Heart left ventricle (tissue), 16 donors: Measurements from ENCODE around the gene SLFN5. TPM values are rescaled to one million over a fixed set of nuclear protein-coding genes. Genes with fewer than 3 reads are reported as not detected.

Experiments used
- ATAC-seq, 4 donors: fragments of 200-7000 bp; cut with Tn5 transposase; one replicate each; pipeline ENCODE4 v1.9.1; 2020 to 2022; ENCODE audit warnings: moderate library complexity in 4 of 4, mild to moderate bottlenecking in 3 of 4, moderate number of reproducible peaks in 1 of 4
- DNase-seq, 5 donors: peaks; one replicate each; pipeline ENCODE4 v3.0.0-alpha.2; 2020
- H3K27ac ChIP-seq, 12 donors: fragments of 200-600 bp; sonication (generic) in 4 of 12; one replicate each; pipeline versions ENCODE4 v1.5.0 to v1.8.0; 2016 to 2022; ENCODE audit warnings: mild to moderate bottlenecking in 2 of 12
- H3K27me3 ChIP-seq, 9 donors: fragments of 200-600 bp; sonication (generic) in 2 of 9; one replicate each; pipeline versions ENCODE4 v1.5.1 to v1.8.0; 2016 to 2022; ENCODE audit warnings: mild to moderate bottlenecking in 3 of 9
- H3K36me3 ChIP-seq, 9 donors: fragments of 200-600 bp; sonication (generic) in 2 of 9; one replicate each; pipeline versions ENCODE4 v1.5.0 to v1.8.0; 2018 to 2022; ENCODE audit warnings: mild to moderate bottlenecking in 2 of 9
- H3K4me1 ChIP-seq, 12 donors: fragments of 200-600 bp; sonication (generic) in 4 of 12; one replicate each; pipeline versions ENCODE4 v1.5.0 to v1.8.0; 2016 to 2022; ENCODE audit warnings: mild to moderate bottlenecking in 3 of 12
- H3K4me3 ChIP-seq, 12 donors: fragments of 200-600 bp; sonication (generic) in 4 of 12; one replicate each; pipeline versions ENCODE4 v1.5.0 to v1.8.0; 2017 to 2022; ENCODE audit warnings: mild to moderate bottlenecking in 9 of 12, moderate library complexity in 4 of 12
- H3K9me3 ChIP-seq, 12 donors: fragments of 200-600 bp; sonication (generic) in 4 of 12; one replicate each; pipeline versions ENCODE4 v1.5.0 to v1.8.0; 2016 to 2022; ENCODE audit warnings: mild to moderate bottlenecking in 1 of 12
- CTCF ChIP-seq, 12 donors: fragments of 200-600 bp; sonication (generic) in 4 of 12; IDR thresholded peaks; one replicate each; pipeline versions ENCODE4 v1.5.0 to v1.8.0; 2018 to 2022; ENCODE audit warnings: antibody characterized with exemption in 12 of 12, mild to moderate bottlenecking in 5 of 12
- POLR2A ChIP-seq, 2 donors: fragments of 450-650 bp; IDR thresholded peaks; one replicate each; pipeline ENCODE4 v1.6.1; 2017; ENCODE audit warnings: antibody characterized with exemption in 2 of 2, mild to moderate bottlenecking in 2 of 2, moderate library complexity in 2 of 2
- WGBS, 4 donors: extraction: QIAGEN DNeasy Blood & Tissue Kit in 2 of 4; methylation state at CpG; one replicate each; pipeline versions ENCODE4 v1.1.5 to v1.1.7; 2013 to 2018; 5-methylcytosine and 5-hydroxymethylcytosine counted together
- intact Hi-C, 10 donors: fragments of 100-400 bp; cut with DNase I; formaldehyde crosslinking; loops; one replicate each; pipeline versions ENCODE4 v1.11.1 to v1.14.2; 2022
- polyA plus RNA-seq, 2 donors: library from polyadenylated mRNA; stranded (reverse); fragments of 200-250 nt; gene quantifications; one replicate each; pipeline ENCODE4 v1.2.3, GENCODE V29; 2013
- total RNA-seq, 9 donors: library from RNA; depleted of rRNA in 2 of 9; stranded (reverse); fragments of >200 nt in 2 of 9; fragmentation: NEBNext Ultra II Directional in 3 of 9; extraction: Animal tissue kit (Norgen Biotek cat#: 25700) in 3 of 9; gene quantifications; one replicate each; pipeline versions ENCODE4 v1.1.0 to v1.2.4, GENCODE V29; 2016 to 2023
- donor health status: ischemic (EF 13 %, LVEDD 7.1; RV severe dilation, severe dysfunction).
- donor health status: healthy with polysubstance abuse.
- donor health status: DM: no; HTN: yes; CAD: no.
- donor health status: DM: no; HTN: no; CAD: no.
- donor health status: ischemic (EF 25% LVEDD 6.9; RV normal size, moderate dysfunction).
- donor health status: ischemic (EF 25% LVEDD 5.7; RV mildly dilated, moderate dysfunction).
- donor health status: healthy.
- donor health status: DM: yes; HTN: yes; CAD: no.
- donor health status: ischemic (EF 35%, LVEDD 5.7; RV mildly dilated, moderate dysfunction).
- donor health status: nonischemic (EF 11% LVEDD 7.7; RV severe dilation, severe dysfunction).
- donor health status: DM: yes; HTN: yes; CAD: no.
- donor health status: PGD.
- donor health status: ischemic (EF 29% LVEDD 5.4; RV normal size, mild dysfunction).
- donor health status: nonischemic (EF 23%, LVEDD 6.1; RV moderate dilation, normal function).

Gene SLFN5
- total and polyA plus RNA-seq, 11 donors, result 3.0 to 41.4 (median 13.7) TPM

- WGBS, 4 donors, result 27 to 46% (median 40%) methylated on average over 13 of the region's 13 CpGs
- Histone ChIP-seq H3K27me3 (no peaks in the 10 kb centered on the region), H3K4me3 (peak overlapping the region in 11 of 12 donors; percentile 57 to 95 (median 76)), H3K9me3 (no peaks in the 10 kb centered on the region), H3K36me3 (peaks cover 0 to 28% (median 4%) of the 10 kb centered on the region in 9 donors), H3K27ac (peak overlapping the region; percentile 35 to 97 (median 94)), H3K4me1 (peaks cover 0 to 58% (median 19%) of the 10 kb centered on the region in 12 donors)
- intact Hi-C loops, result loop anchor here in 7 of 10 donors (2.0 to 10.0 kb wide), 10 partner anchors 70 to 293 kb away; partner anchors contain the start of genes SLFN12L (in 3 of the 7), CCT6B (in 2 of the 7), NLE1 (in 2 of the 7) and SLFN12 (in 2 of the 7)
- ATAC-seq, result peak in 3 of 4 donors; percentile 54 to 67 (median 61)
- peak; percentile 59 to 85 (median 78) for DNase-seq
- TF ChIP-seq CTCF (IDR thresholded peaks at IDR 0.05) (no peak), POLR2A (IDR thresholded peaks at IDR 0.05) (no peak)
These were observed 1.7 kb downstream of the SLFN5 start for GRCh38 chr17:35244341-35245195.

GRCh38 chr17:35245196-35245486 is 2.3 kb downstream of the SLFN5 start:
- Histone ChIP-seq H3K36me3 (peaks cover 0 to 32% (median 4%) of the 10 kb centered on the region in 9 donors), H3K4me1 (peaks cover 0 to 63% (median 19%) of the 10 kb centered on the region in 12 donors), H3K4me3 (peak overlapping the region in 9 of 12 donors; percentile 64 to 95 (median 76)), H3K27ac (peak overlapping the region in 11 of 12 donors; percentile 88 to 97 (median 95)), H3K9me3 (no peaks in the 10 kb centered on the region), H3K27me3 (no peaks in the 10 kb centered on the region)
- TF ChIP-seq CTCF (IDR thresholded peaks at IDR 0.05), result no peak
- DNase-seq (no peak), ATAC-seq (no peak)
- intact Hi-C loops, result loop anchor here in 4 of 10 donors (2.0 to 10.0 kb wide), 5 partner anchors 70 to 290 kb away; partner anchors contain the start of genes SLFN12L (in 2 of the 4), SLFN11 (in 1 of the 4) and SLFN12 (in 1 of the 4)
- 41 to 60% (median 55%) methylated on average over 1 of the region's 1 CpG for WGBS, 4 donors

DNA sequence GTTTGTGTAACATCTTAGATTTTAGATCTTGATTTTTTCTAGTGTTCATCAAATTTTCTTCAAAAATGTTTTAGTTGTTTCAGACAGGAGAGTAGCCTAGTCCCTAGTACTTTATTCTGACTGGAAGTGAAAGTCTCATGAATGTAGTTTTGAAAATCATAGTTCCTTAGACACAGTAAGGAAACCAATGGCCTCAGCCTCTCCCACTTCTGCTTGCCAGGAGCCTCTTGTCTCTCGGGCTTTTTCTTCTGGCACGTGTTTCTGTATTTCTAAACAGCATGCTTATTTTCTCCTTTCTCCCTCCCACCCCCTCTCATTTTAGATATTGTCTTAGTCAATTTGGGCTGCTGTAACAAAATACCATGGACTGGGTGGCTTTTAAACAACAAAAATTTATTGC is 9.8 kb downstream of the SLFN5 start:
- Histone ChIP-seq H3K27ac (peak overlapping the region in 2 of 12 donors; percentile 19 to 61), H3K9me3 (no peaks in the 10 kb centered on the region), H3K4me3 (no peak overlapping the region), H3K4me1 (peaks cover 0 to 69% (median 22%) of the 10 kb centered on the region in 12 donors), H3K27me3 (no peaks in the 10 kb centered on the region), H3K36me3 (peaks cover 0 to 18% (median 0%) of the 10 kb centered on the region in 9 donors)
- TF ChIP-seq POLR2A (IDR thresholded peaks at IDR 0.05) (no peak), CTCF (IDR thresholded peaks at IDR 0.05) (no peak)
- intact Hi-C loops, result no loop called here
- ATAC-seq (peak in 2 of 4 donors; percentile 33 to 45), DNase-seq (peak in 1 of 5 donors; percentile 33)
- WGBS, 4 donors, result 17 to 39% (median 37%) methylated on average over 2 of the region's 2 CpGs

DNA sequence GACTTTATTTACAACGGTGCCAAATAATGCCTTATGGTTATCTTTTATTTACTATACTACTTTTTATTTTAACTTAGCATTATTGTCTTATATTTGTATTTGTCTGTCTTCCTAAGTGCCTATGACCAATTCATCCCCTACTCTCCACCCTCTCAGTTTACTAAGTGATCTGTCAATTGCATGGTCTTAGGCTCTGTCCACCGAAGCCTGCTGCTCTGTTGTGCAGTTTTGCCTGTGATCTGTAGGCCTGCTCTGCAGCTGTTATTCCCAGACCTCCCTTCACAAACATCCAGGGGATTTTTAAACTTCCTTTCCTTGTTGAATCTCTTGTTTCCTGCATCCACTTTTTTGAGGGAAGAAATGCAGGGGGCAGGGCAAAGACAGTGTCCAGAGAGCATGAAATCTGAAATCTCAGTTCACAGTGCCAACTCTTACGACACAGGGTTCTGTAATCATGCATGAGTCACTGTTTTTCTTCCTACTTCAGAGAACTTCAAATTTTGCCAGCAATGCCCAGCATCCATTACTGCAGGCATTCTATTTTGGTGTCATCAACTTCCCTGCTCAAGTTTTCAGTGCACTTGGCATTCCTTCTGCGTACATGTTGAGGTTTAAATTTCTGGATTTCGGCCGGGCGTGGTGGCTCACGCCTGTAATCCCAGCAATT is 11.4 kb downstream of the SLFN5 start:
- WGBS, 4 donors, result 46 to 66% (median 53%) methylated on average over 8 of the region's 8 CpGs
- intact Hi-C loops, result no loop called here
- TF ChIP-seq POLR2A (IDR thresholded peaks at IDR 0.05) (no peak), CTCF (IDR thresholded peaks at IDR 0.05) (no peak)
- ATAC-seq (peak; percentile 88 to 95 (median 93)), DNase-seq (peak in 4 of 5 donors; percentile 44 to 64 (median 49))
- H3K27ac ChIP-seq, result peak overlapping the region in 9 of 12 donors; percentile 6 to 80 (median 39)
- peaks cover 0 to 20% (median 7%) of the 10 kb centered on the region in 9 donors for H3K36me3 ChIP-seq
- no peaks in the 10 kb centered on the region for H3K9me3 ChIP-seq
- peaks cover 0 to 65% (median 25%) of the 10 kb centered on the region in 12 donors for H3K4me1 ChIP-seq
- H3K27me3 ChIP-seq, result no peaks in the 10 kb centered on the region
- H3K4me3 ChIP-seq, result no peak overlapping the region
